Loucy (cell line): ENCODE measurements around the gene HPCAL4.

Experiments used
- H2AFZ ChIP-seq: fragments of 200-600 bp; sonication (generic); 2 replicates; pipeline ENCODE4 v1.6.0; 2016; ENCODE audit warnings: antibody characterized with exemption, mild to moderate bottlenecking, low read length, moderate library complexity
- H3F3A ChIP-seq: fragments of 200-600 bp; 2 replicates; pipeline ENCODE4 v1.6.0; 2016; ENCODE audit warnings: antibody characterized with exemption, low read depth, mild to moderate bottlenecking
- H3K27me3 ChIP-seq: fragments of 200-600 bp; sonication (generic); 2 replicates; pipeline ENCODE4 v1.6.1; 2014; ENCODE audit warnings: low read length, mild to moderate bottlenecking; ENCODE audit not compliant: insufficient read depth, poor library complexity, severe bottlenecking
- H3K36me3 ChIP-seq: fragments of 200-600 bp; sonication (generic); 2 replicates; pipeline ENCODE4 v1.6.1; 2016; ENCODE audit warnings: low read length; ENCODE audit not compliant: insufficient read depth
- H3K4me1 ChIP-seq: fragments of 200-600 bp; sonication (generic); 2 replicates; pipeline ENCODE4 v1.5.1; 2014; ENCODE audit warnings: low read length, mild to moderate bottlenecking; ENCODE audit not compliant: insufficient read depth, poor library complexity, severe bottlenecking
- H3K4me2 ChIP-seq: fragments of 200-600 bp; sonication (generic); 2 replicates; pipeline ENCODE4 v1.6.0; 2014; ENCODE audit warnings: antibody characterized with exemption, low read length, low read depth, mild to moderate bottlenecking; ENCODE audit not compliant: poor library complexity, severe bottlenecking
- H3K4me3 ChIP-seq: fragments of 200-600 bp; sonication (generic); 2 replicates; pipeline ENCODE4 v1.5.1; 2014; ENCODE audit warnings: low read length, mild to moderate bottlenecking, mixed read lengths; ENCODE audit not compliant: poor library complexity, severe bottlenecking
- H3K79me2 ChIP-seq: fragments of 200-600 bp; sonication (generic); 2 replicates; pipeline ENCODE4 v1.6.1; 2014; ENCODE audit warnings: low read length; ENCODE audit not compliant: insufficient read depth
- H3K9ac ChIP-seq: fragments of 200-600 bp; sonication (generic); 2 replicates; pipeline ENCODE4 v1.6.0; 2014; ENCODE audit warnings: mild to moderate bottlenecking, low read depth, low read length, moderate library complexity; ENCODE audit not compliant: poor library complexity, severe bottlenecking
- H3K9me2 ChIP-seq: fragments of 200-600 bp; sonication (generic); replicated peaks from 2 replicates; pipeline ENCODE4 v1.6.1; 2016; ENCODE audit warnings: low read depth, low read length, mixed read lengths
- H3K9me3 ChIP-seq: fragments of 200-600 bp; sonication (generic); 2 replicates; pipeline ENCODE4 v1.6.1; 2014; ENCODE audit warnings: mild to moderate bottlenecking, antibody characterized with exemption, low read length, low read depth; ENCODE audit not compliant: insufficient read depth
- H4K20me1 ChIP-seq: fragments of 200-600 bp; sonication (generic); 2 replicates; pipeline ENCODE4 v1.6.0; 2014; ENCODE audit warnings: antibody characterized with exemption, low read length, mild to moderate bottlenecking; ENCODE audit not compliant: insufficient read depth, poor library complexity, severe bottlenecking
- EZH2phosphoT487 ChIP-seq: fragments of 200-600 bp; IDR thresholded peaks from 2 replicates; pipeline ENCODE4 v1.6.1; 2018; ENCODE audit warnings: antibody characterized with exemption, mild to moderate bottlenecking, moderate library complexity, borderline replicate concordance
- TF ChIP-seq, protein P1 (sequence below): fragments of 200-600 bp; sonication (generic); conservative IDR thresholded peaks from 2 replicates; pipeline ENCODE4 v1.5.1; 2014; ENCODE audit warnings: mild to moderate bottlenecking, antibody characterized with exemption, low read length

HPCAL4 gene

DNA sequence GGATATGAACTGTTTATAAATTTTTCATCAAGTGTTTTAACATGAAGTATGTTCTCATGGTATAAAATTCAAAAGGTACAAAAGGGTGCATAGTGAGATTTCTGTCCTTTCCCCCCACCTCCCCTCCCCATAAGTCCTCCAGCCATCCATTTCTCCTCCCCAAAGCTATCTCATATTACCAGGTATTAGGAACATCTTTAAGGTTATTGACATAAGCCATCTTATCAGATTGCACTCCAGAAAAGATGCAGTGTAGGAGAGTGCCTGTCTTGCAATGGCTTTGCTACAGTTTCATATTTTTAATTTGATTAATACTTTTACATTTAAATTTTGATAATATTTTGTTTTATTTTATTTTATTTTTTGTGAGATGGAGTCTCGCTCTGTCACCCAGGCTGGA is 13.5 kb upstream of the HPCAL4 start:
- Histone ChIP-seq H3F3A (no peaks in the 10 kb centered on the region), H3K4me3 (no peak overlapping the region), H3K79me2 (no peaks in the 10 kb centered on the region), H3K9me3 (no peaks in the 10 kb centered on the region), H3K9ac (no peak overlapping the region), H3K4me1 (no peaks in the 10 kb centered on the region), H3K9me2 (no peaks in the 10 kb centered on the region), H3K4me2 (no peak overlapping the region), H3K27me3 (no peaks in the 10 kb centered on the region), H3K36me3 (no peaks in the 10 kb centered on the region), H4K20me1 (no peaks in the 10 kb centered on the region), H2AFZ (no peak overlapping the region)
- TF ChIP-seq, protein P1, sequence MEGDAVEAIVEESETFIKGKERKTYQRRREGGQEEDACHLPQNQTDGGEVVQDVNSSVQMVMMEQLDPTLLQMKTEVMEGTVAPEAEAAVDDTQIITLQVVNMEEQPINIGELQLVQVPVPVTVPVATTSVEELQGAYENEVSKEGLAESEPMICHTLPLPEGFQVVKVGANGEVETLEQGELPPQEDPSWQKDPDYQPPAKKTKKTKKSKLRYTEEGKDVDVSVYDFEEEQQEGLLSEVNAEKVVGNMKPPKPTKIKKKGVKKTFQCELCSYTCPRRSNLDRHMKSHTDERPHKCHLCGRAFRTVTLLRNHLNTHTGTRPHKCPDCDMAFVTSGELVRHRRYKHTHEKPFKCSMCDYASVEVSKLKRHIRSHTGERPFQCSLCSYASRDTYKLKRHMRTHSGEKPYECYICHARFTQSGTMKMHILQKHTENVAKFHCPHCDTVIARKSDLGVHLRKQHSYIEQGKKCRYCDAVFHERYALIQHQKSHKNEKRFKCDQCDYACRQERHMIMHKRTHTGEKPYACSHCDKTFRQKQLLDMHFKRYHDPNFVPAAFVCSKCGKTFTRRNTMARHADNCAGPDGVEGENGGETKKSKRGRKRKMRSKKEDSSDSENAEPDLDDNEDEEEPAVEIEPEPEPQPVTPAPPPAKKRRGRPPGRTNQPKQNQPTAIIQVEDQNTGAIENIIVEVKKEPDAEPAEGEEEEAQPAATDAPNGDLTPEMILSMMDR = no peak
- no peak for TF ChIP-seq EZH2phosphoT487

DNA sequence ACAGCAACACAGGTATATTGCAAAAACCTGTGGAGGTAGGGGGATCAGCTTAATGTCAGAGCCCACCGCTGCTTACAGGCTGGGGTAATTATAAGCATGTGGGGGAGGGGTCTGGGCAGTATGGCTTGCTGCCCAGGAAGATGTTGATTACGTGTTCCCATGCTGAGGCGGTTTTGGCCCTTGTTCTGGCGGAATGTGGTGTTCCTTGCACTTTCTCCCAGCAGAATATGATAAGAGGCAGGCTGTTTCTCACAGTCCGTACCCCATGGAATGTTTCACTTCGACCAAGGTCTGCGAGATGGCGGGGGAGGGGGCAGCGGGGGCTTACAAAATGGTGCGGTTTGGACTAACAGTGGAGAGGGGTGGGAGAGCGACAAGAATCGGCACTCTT is 9.8 kb upstream of the HPCAL4 start:
- no peaks in the 10 kb centered on the region for H3K9me3 ChIP-seq
- H3K4me2 ChIP-seq = no peak overlapping the region
- H3K9ac ChIP-seq = no peak overlapping the region
- no peaks in the 10 kb centered on the region for H3K79me2 ChIP-seq
- TF ChIP-seq, protein P1 = no peak
- TF ChIP-seq EZH2phosphoT487 = no peak
- H3K9me2 ChIP-seq = no peaks in the 10 kb centered on the region
- H3K36me3 ChIP-seq = no peaks in the 10 kb centered on the region
- H3K4me3 ChIP-seq = no peak overlapping the region
- no peaks in the 10 kb centered on the region for H4K20me1 ChIP-seq
- no peaks in the 10 kb centered on the region for H3F3A ChIP-seq
- H3K27me3 ChIP-seq = no peaks in the 10 kb centered on the region
- no peaks in the 10 kb centered on the region for H3K4me1 ChIP-seq
- peak overlapping the region; percentile 21; the same call in 1 of the 2 replicates for H2AFZ ChIP-seq

DNA sequence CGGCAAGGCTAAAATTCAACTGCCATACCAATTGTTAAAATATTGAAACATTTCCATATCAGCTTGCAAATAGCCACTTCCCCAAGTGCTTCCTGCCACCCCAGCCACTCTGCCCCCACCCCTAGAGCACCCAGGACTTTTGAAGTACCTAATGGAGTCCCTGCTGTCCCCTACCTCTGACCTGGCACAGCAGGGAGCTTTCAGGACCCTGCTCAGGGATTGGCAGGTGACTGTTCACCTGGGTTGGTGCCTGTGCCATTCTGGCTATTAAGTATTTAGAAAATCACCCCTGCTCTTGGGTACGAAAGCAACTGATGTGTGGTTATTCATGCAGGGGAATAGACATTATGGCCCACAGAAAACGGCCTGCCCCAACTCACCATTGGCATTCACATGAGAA is 9.1 kb upstream of the HPCAL4 start:
- Histone ChIP-seq H3K36me3 (no peaks in the 10 kb centered on the region), H2AFZ (no peak overlapping the region), H3K27me3 (no peaks in the 10 kb centered on the region), H3K9me2 (no peaks in the 10 kb centered on the region), H3K4me2 (no peak overlapping the region), H3K9me3 (no peaks in the 10 kb centered on the region), H4K20me1 (no peaks in the 10 kb centered on the region), H3K79me2 (no peaks in the 10 kb centered on the region), H3F3A (no peaks in the 10 kb centered on the region), H3K4me3 (no peak overlapping the region), H3K4me1 (no peaks in the 10 kb centered on the region), H3K9ac (no peak overlapping the region)
- TF ChIP-seq, protein P1 = no peak
- no peak for TF ChIP-seq EZH2phosphoT487
